Epithelial cell of proximal tubule (primary cell): Measurements from ENCODE around the gene RASAL1. TPM values are rescaled to one million over a fixed set of nuclear protein-coding genes. Genes with fewer than 3 reads are reported as not detected.

Source experiments
- DNase-seq: peaks from one replicate; pipeline ENCODE4 v3.0.0-alpha.2; 2011; ENCODE audit warnings: low read depth
- H3K4me3 ChIP-seq: 2 replicates; pipeline ENCODE4 v1.5.1; 2011; ENCODE audit warnings: low read depth, mild to moderate bottlenecking, low read length
- CTCF ChIP-seq: conservative IDR thresholded peaks from 2 replicates; pipeline ENCODE4 v1.5.1; 2012; ENCODE audit warnings: low read depth, mild to moderate bottlenecking, low read length
- total RNA-seq: library from RNA; depleted of rRNA; stranded (reverse); fragments of >200 nt; gene quantifications from 2 replicates; pipeline ENCODE4 v1.2.3, GENCODE V29; 2015

RASAL1 gene
- total RNA-seq, 1 donor from 2014 or later: 2.0 TPM

- H3K4me3 ChIP-seq: peak overlapping the region; percentile 87
- DNase-seq: no peak
- no peak for TF ChIP-seq CTCF
These were observed 1.5 kb downstream of the RASAL1 start for GRCh38 chr12:113134071-113134470.

- no peak for TF ChIP-seq CTCF
- DNase-seq: no peak
- H3K4me3 ChIP-seq: peak overlapping the region; percentile 87
These were observed 1.9 kb downstream of the RASAL1 start for GRCh38 chr12:113133666-113134065.

GRCh38 chr12:113133036-113133435 lies 2.5 kb downstream of the RASAL1 start:
- peak overlapping the region; percentile 87 for H3K4me3 ChIP-seq
- no peak for TF ChIP-seq CTCF
- DNase-seq: no peak

- TF ChIP-seq CTCF: no peak
- no peak for DNase-seq
- H3K4me3 ChIP-seq: no peak overlapping the region
These were observed 4.0 kb downstream of the RASAL1 start for GRCh38 chr12:113131556-113131955.

- no peak for DNase-seq
- TF ChIP-seq CTCF: peak; percentile 75
- H3K4me3 ChIP-seq: peak overlapping the region; percentile 40
These were observed 5.0 kb downstream of the RASAL1 start for GRCh38 chr12:113130457-113131135.

- DNase-seq: no peak
- H3K4me3 ChIP-seq: peak overlapping the region; percentile 40
- no peak for TF ChIP-seq CTCF
These were observed 5.7 kb downstream of the RASAL1 start for GRCh38 chr12:113129664-113130456.
